Thoracic aorta (tissue), 2 donors: Measurements from ENCODE around the gene PIGU. TPM values are rescaled to one million over a fixed set of nuclear protein-coding genes. Genes with fewer than 3 reads are reported as not detected.

Experiments
- ATAC-seq: fragments of 150-250 bp; one replicate; pipeline ENCODE4 v1.8.0; 2017; ENCODE audit warnings: low read depth; ENCODE audit not compliant: insufficient number of reproducible peaks, low FRiP score
- DNase-seq: peaks from one replicate; pipeline ENCODE4 v3.0.0-alpha.2; 2020; ENCODE audit warnings: low spot score
- H3K27ac ChIP-seq, 2 donors: fragments of 200-600 bp; sonication (generic); 1 replicate in 1 of 2; 2 replicates in 1 of 2; pipeline ENCODE4 v1.5.1; 2016; ENCODE audit warnings: mild to moderate bottlenecking in 2 of 2, moderate library complexity in 2 of 2
- H3K27me3 ChIP-seq: fragments of 200-600 bp; sonication (generic); replicated peaks from 2 replicates; pipeline ENCODE4 v1.6.0; 2016; ENCODE audit warnings: mild to moderate bottlenecking; ENCODE audit not compliant: insufficient read depth
- H3K36me3 ChIP-seq: fragments of 200-600 bp; sonication (generic); one replicate; pipeline ENCODE4 v1.5.1; 2016
- H3K4me1 ChIP-seq, 2 donors: fragments of 200-600 bp; sonication (generic); 1 replicate in 1 of 2; 2 replicates in 1 of 2; pipeline versions ENCODE4 v1.5.1 to v1.6.0; 2016; ENCODE audit warnings: low read depth in 2 of 2, mild to moderate bottlenecking in 1 of 2; ENCODE audit not compliant: control insufficient read depth in 1 of 2
- H3K4me3 ChIP-seq: fragments of 200-600 bp; sonication (generic); 2 replicates; pipeline ENCODE4 v1.5.1; 2016; ENCODE audit warnings: mild to moderate bottlenecking
- H3K9me3 ChIP-seq: fragments of 200-600 bp; sonication (generic); 2 replicates; pipeline ENCODE4 v1.5.1; 2016
- total RNA-seq, 2 donors: library from RNA; depleted of rRNA; stranded (reverse); fragments of >200 nt; gene quantifications; one replicate each; pipeline versions ENCODE4 v1.1.0 to v1.2.3, GENCODE V29; 2016
- TF ChIP-seq, protein P1 (sequence below): fragments of 200-600 bp; sonication (generic); IDR thresholded peaks from one replicate; pipeline ENCODE4 v1.5.1; 2019; ENCODE audit warnings: antibody characterized with exemption

PIGU gene
- total RNA-seq, 2 donors from 2014 or later: 10.2 to 10.4 TPM

- H3K27me3 ChIP-seq: no peaks in the 10 kb centered on the region
- TF ChIP-seq, protein P1, sequence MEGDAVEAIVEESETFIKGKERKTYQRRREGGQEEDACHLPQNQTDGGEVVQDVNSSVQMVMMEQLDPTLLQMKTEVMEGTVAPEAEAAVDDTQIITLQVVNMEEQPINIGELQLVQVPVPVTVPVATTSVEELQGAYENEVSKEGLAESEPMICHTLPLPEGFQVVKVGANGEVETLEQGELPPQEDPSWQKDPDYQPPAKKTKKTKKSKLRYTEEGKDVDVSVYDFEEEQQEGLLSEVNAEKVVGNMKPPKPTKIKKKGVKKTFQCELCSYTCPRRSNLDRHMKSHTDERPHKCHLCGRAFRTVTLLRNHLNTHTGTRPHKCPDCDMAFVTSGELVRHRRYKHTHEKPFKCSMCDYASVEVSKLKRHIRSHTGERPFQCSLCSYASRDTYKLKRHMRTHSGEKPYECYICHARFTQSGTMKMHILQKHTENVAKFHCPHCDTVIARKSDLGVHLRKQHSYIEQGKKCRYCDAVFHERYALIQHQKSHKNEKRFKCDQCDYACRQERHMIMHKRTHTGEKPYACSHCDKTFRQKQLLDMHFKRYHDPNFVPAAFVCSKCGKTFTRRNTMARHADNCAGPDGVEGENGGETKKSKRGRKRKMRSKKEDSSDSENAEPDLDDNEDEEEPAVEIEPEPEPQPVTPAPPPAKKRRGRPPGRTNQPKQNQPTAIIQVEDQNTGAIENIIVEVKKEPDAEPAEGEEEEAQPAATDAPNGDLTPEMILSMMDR: no peak
- peaks cover 54% of the 10 kb centered on the region for H3K36me3 ChIP-seq
- no peak for DNase-seq
- H3K27ac ChIP-seq: no peak overlapping the region
- H3K4me1 ChIP-seq: peaks cover 10 to 26% of the 10 kb centered on the region in 2 donors
- no peak overlapping the region for H3K4me3 ChIP-seq
- H3K9me3 ChIP-seq: no peaks in the 10 kb centered on the region
- ATAC-seq: no peak
Observed at GRCh38 chr20:34532320-34532719, 144.6 kb downstream of the PIGU start.

- ATAC-seq (no peak), DNase-seq (no peak)
- Histone ChIP-seq H3K27me3 (no peaks in the 10 kb centered on the region), H3K9me3 (no peaks in the 10 kb centered on the region), H3K36me3 (peaks cover 54% of the 10 kb centered on the region), H3K4me3 (no peak overlapping the region), H3K27ac (no peak overlapping the region), H3K4me1 (peaks cover 13 to 30% of the 10 kb centered on the region in 2 donors)
- TF ChIP-seq, protein P1: no peak
Observed at GRCh38 chr20:34531608-34532265, 145.2 kb downstream of the PIGU start.

- no peak for DNase-seq
- ATAC-seq: no peak
- Histone ChIP-seq H3K4me3 (no peak overlapping the region), H3K36me3 (peaks cover 42% of the 10 kb centered on the region), H3K27ac (no peak overlapping the region), H3K9me3 (no peaks in the 10 kb centered on the region), H3K27me3 (no peaks in the 10 kb centered on the region), H3K4me1 (peaks cover 25 to 44% of the 10 kb centered on the region in 2 donors)
- TF ChIP-seq, protein P1: no peak
Observed at GRCh38 chr20:34530342-34530741, 146.6 kb downstream of the PIGU start.

- H3K27me3 ChIP-seq: no peaks in the 10 kb centered on the region
- no peak for DNase-seq
- H3K4me3 ChIP-seq: no peak overlapping the region
- TF ChIP-seq, protein P1: no peak
- peaks cover 36% of the 10 kb centered on the region for H3K36me3 ChIP-seq
- no peak for ATAC-seq
- peaks cover 26 to 46% of the 10 kb centered on the region in 2 donors for H3K4me1 ChIP-seq
- peak overlapping the region; percentile 13 to 54 for H3K27ac ChIP-seq
- no peaks in the 10 kb centered on the region for H3K9me3 ChIP-seq
Observed at GRCh38 chr20:34529742-34530141, 147.2 kb downstream of the PIGU start.

GRCh38 chr20:34528921-34529297 is 148.0 kb downstream of the PIGU start:
- H3K4me1 ChIP-seq: peaks cover 26 to 46% of the 10 kb centered on the region in 2 donors
- H3K36me3 ChIP-seq: peaks cover 29% of the 10 kb centered on the region
- ATAC-seq (no peak), DNase-seq (no peak)
- TF ChIP-seq, protein P1: peak; percentile 28
- H3K27ac ChIP-seq: peak overlapping the region; percentile 43 to 54
- no peaks in the 10 kb centered on the region for H3K9me3 ChIP-seq
- no peak overlapping the region for H3K4me3 ChIP-seq
- H3K27me3 ChIP-seq: no peaks in the 10 kb centered on the region
